ENCODE results near the gene AGMO.

DNA sequence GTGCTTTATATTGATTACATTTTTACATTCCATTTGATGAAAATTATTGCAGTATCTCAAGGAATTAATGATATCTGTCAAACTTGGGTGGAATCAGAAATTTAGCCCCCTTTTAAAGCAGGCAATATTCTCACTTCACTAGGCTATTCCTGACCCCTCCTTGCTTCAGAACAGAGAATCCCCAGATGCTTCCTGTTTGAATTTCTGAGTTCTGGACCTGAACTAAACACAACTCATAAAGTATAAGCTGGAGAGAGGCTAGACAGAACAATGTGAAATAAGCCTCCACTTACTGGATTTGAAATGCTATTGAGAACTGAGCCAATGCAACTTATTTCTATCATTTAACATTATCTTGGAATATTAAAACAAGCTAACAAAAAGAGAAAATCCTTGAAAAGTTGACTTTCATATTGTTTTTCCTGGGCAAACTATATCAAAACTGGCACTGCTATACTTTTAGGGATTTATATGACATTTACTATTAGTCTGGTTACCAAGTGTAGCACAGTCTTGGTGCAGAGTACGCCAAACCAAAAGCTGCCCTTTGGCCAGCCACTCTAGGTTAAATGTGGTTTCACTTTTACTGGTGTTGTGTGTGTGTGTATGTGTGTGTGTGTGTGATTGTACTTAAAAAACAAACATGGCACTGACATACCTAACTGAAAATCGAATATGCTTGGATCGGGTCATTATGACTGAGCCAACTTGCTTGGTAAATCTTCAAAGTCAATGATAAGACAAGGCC, 19.0 kb upstream of the AGMO start:
- TF ChIP-seq RAD21 (IDR thresholded peaks at IDR 0.05; ENCODE audit: low read depth) (no peak), POLR2A (IDR thresholded peaks at IDR 0.05; ENCODE audit: borderline replicate concordance, extremely low read depth, insufficient read depth, insufficient read length) (no peak), EZH2 (IDR thresholded peaks at IDR 0.05) (no peak)
- TF ChIP-seq, protein P1, sequence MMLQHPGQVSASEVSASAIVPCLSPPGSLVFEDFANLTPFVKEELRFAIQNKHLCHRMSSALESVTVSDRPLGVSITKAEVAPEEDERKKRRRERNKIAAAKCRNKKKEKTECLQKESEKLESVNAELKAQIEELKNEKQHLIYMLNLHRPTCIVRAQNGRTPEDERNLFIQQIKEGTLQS (IDR thresholded peaks at IDR 0.05): no peak
- TF ChIP-seq, protein P2, sequence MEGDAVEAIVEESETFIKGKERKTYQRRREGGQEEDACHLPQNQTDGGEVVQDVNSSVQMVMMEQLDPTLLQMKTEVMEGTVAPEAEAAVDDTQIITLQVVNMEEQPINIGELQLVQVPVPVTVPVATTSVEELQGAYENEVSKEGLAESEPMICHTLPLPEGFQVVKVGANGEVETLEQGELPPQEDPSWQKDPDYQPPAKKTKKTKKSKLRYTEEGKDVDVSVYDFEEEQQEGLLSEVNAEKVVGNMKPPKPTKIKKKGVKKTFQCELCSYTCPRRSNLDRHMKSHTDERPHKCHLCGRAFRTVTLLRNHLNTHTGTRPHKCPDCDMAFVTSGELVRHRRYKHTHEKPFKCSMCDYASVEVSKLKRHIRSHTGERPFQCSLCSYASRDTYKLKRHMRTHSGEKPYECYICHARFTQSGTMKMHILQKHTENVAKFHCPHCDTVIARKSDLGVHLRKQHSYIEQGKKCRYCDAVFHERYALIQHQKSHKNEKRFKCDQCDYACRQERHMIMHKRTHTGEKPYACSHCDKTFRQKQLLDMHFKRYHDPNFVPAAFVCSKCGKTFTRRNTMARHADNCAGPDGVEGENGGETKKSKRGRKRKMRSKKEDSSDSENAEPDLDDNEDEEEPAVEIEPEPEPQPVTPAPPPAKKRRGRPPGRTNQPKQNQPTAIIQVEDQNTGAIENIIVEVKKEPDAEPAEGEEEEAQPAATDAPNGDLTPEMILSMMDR (IDR thresholded peaks at IDR 0.05 in 2 of 3, conservative IDR thresholded peaks at IDR 0.05 in 1 of 3; ENCODE audit: borderline replicate concordance in 1 of 3, insufficient read depth in 1 of 3, low read depth in 2 of 3, low read length in 2 of 3): no peak
